Vagina (tissue), 2 donors: ENCODE data around the gene MRPL20.
"Not testable (repeated sequence)": the region's sequence is repeated elsewhere in the genome, so short reads cannot be mapped to it uniquely, and the experiment has no call there.

Source experiments
- POLR2A ChIP-seq, 2 donors: fragments of 450-650 bp; IDR thresholded peaks; one replicate each; pipeline ENCODE4 v1.6.1; 2017; ENCODE audit warnings: antibody characterized with exemption in 2 of 2, mild to moderate bottlenecking in 2 of 2, moderate library complexity in 2 of 2
- POLR2AphosphoS5 ChIP-seq, 2 donors: sonication (generic); formaldehyde crosslinking; IDR thresholded peaks; one replicate each; pipeline ENCODE4 v1.9.0; 2017; ENCODE audit warnings: antibody characterized with exemption in 2 of 2, mild to moderate bottlenecking in 2 of 2, low read depth in 1 of 2; ENCODE audit not compliant: insufficient read depth in 1 of 2
- TF ChIP-seq, protein P1 (sequence below), 3 experiments: fragments of 450-650 bp in 2 of 3; fragments of 200-600 bp in 1 of 3; sonication (generic) in 1 of 3; IDR thresholded peaks; one replicate each; pipeline ENCODE4 v1.5.1; 2017 to 2019; ENCODE audit warnings: antibody characterized with exemption in 3 of 3, mild to moderate bottlenecking in 2 of 3, moderate library complexity in 2 of 3

GRCh38 chr1:1456683-1457255 lies 49.7 kb upstream of the MRPL20 start:
- TF ChIP-seq POLR2A (IDR thresholded peaks at IDR 0.05); POLR2AphosphoS5 (IDR thresholded peaks at IDR 0.05; ENCODE audit: insufficient read depth in 1 of 2, low read depth in 1 of 2): not testable (repeated sequence)
- TF ChIP-seq, protein P1, sequence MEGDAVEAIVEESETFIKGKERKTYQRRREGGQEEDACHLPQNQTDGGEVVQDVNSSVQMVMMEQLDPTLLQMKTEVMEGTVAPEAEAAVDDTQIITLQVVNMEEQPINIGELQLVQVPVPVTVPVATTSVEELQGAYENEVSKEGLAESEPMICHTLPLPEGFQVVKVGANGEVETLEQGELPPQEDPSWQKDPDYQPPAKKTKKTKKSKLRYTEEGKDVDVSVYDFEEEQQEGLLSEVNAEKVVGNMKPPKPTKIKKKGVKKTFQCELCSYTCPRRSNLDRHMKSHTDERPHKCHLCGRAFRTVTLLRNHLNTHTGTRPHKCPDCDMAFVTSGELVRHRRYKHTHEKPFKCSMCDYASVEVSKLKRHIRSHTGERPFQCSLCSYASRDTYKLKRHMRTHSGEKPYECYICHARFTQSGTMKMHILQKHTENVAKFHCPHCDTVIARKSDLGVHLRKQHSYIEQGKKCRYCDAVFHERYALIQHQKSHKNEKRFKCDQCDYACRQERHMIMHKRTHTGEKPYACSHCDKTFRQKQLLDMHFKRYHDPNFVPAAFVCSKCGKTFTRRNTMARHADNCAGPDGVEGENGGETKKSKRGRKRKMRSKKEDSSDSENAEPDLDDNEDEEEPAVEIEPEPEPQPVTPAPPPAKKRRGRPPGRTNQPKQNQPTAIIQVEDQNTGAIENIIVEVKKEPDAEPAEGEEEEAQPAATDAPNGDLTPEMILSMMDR (IDR thresholded peaks at IDR 0.05) = not testable (repeated sequence)
